KOPT-K1 (cell line): ENCODE results near the gene FOXP1.

ENCODE experiments used
- H3K27ac ChIP-seq: fragments of 200-600 bp; sonication (generic); 2 replicates; pipeline ENCODE4 v1.5.1; 2016; ENCODE audit warnings: antibody characterized with exemption, mild to moderate bottlenecking, low read depth, low read length; ENCODE audit not compliant: poor library complexity, severe bottlenecking
- H3K36me3 ChIP-seq: fragments of 200-600 bp; sonication (generic); 2 replicates; pipeline ENCODE4 v1.5.1; 2017; ENCODE audit warnings: antibody characterized with exemption, mild to moderate bottlenecking, low read length, moderate library complexity; ENCODE audit not compliant: insufficient read depth
- H3K9me3 ChIP-seq: fragments of 200-600 bp; sonication (generic); 2 replicates; pipeline ENCODE4 v1.5.1; 2017; ENCODE audit warnings: antibody characterized with exemption, low read length, mild to moderate bottlenecking; ENCODE audit not compliant: insufficient read depth, poor library complexity, severe bottlenecking

FOXP1 gene

DNA sequence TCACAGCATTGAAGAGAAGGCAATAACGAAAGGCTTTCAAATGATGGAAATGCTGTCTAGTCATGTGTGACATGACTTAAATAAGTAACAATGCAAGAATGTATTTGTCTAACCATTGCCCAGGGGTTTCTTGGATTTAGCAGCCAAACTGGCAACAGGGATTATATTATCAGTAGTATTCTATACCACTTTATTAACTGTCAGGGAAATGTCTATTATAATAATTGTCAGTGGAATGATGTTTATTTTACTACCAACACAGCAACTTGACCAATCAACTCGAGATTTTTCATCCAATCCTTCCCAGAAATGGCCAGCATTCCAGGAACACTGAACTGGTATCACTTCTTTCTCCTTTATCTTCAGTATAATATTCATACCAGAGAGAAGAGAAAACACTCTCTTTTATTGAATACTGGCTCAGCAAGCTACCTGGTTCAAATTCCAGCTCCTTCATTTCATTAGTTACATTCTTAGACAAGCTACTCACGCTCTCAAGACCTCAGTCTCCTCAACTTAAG is 66.2 kb downstream of the FOXP1 start:
- Histone ChIP-seq H3K36me3 (no peaks in the 10 kb centered on the region), H3K27ac (no peak overlapping the region), H3K9me3 (no peaks in the 10 kb centered on the region)

DNA sequence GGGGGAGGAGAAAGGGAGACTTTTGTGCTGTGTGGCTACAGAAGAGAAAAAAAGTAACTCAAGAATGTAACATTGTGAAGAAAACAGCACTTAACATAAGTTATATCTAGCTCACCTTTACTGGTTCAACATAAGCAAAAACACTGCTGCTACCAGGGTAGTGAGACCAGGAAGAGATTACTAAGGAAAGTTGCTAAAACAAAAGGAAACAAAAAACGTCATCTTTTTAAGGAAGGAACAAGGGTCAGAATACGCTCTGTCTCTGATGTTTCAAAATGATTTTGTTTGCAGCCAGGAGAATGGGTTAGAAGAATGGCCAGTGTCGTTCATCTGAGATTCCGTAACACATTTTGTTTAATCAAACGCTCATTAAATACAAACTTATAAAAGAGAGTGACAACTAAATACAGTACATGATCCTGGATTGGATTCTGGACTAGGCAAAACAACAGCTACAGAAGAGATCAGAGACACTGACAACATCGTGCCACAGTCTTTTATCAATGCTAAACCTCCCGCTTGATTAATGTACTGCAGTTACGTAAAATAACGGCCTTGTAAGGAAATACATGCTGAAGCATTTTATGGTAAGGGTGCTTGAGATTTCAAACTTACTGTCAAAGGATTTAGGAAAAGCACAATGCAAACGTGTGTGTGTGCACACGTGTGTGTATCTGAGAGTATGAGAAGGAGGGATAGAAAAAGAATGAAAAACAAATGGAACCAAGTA is 67.7 kb downstream of the FOXP1 start:
- Histone ChIP-seq H3K36me3 (no peaks in the 10 kb centered on the region), H3K9me3 (no peaks in the 10 kb centered on the region), H3K27ac (no peak overlapping the region)

DNA sequence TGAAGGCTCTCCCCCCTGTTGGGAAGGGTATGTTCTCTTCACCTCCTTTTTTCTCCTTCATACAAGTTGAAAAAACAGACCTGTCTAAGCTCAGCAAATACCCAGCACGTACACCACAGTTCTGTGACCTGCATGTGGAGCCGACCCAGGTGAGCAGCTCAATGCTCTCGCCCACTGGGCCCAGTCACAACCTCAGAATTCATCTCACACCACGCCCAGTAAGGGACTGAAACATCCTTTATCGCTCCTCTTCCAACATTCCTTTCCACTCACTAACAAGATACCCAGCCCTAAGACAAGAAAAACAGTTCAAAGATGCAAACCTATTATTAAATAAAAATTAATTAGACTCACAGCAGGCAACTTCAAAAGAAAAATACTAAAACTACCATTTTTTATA is 68.9 kb downstream of the FOXP1 start:
- H3K9me3 ChIP-seq: no peaks in the 10 kb centered on the region
- H3K36me3 ChIP-seq: no peaks in the 10 kb centered on the region
- no peak overlapping the region for H3K27ac ChIP-seq

DNA sequence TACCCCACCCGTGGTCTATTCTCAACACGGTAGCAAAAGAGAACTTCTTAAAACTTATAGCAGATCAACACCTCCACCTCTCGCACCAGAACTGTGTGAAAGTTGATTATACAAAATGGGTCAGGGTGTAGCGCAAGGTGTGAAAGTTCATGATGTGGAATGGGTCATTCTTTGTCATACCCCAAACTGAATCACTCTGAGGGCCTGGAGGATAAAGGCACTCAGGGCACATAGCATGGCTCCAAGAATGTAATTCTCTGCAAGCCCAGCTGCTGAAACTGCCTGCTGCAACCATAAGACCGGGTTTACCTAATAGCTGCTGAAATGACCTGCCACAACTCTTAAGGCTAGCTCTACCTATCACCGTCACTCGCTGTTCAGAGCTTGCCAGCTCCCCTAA is 70.0 kb downstream of the FOXP1 start:
- Histone ChIP-seq H3K9me3 (no peaks in the 10 kb centered on the region), H3K27ac (no peak overlapping the region), H3K36me3 (no peaks in the 10 kb centered on the region)

DNA sequence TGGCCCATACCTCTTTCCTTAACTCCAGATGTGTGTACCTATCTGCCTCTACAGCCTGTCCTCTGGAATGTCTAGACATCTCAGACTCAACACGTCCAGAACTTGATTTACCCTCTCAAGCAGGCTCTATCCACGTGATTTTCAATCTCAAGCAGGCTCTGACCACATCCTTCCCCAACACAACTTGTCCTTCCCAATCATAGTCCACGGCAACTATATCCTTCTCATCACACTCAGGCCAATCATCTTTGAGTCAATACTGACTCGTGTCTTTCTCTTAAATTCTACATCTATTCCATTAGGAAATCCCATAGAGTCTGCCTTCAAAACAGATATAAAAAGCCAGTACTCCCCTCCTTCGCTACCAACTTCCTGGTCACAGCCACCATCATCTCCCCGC is 70.4 kb downstream of the FOXP1 start:
- no peak overlapping the region for H3K27ac ChIP-seq
- H3K36me3 ChIP-seq: no peaks in the 10 kb centered on the region
- no peaks in the 10 kb centered on the region for H3K9me3 ChIP-seq

GRCh38 chr3:71512544-71512943 is 71.0 kb downstream of the FOXP1 start:
- H3K36me3 ChIP-seq: no peaks in the 10 kb centered on the region
- H3K27ac ChIP-seq: no peak overlapping the region
- H3K9me3 ChIP-seq: no peaks in the 10 kb centered on the region

DNA sequence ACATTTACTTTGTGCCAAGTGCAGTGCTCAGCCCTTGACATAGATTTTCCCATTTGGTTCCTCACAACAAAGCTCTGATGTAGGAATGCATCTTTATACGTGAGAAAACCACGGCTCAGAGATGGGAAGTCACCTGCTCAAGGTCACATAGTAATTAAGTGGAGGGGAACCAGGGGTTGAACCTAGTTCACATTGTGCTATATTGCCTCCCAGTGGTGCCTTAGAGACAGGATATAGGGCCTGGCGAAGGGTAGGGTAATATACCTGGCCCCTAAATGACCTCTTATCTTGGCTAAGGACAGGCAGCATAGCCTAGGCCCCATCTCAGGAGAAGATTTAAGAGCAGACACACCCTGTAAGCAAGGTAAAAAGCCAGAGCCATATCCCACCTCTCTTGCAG is 71.5 kb downstream of the FOXP1 start:
- no peak overlapping the region for H3K27ac ChIP-seq
- H3K36me3 ChIP-seq: no peaks in the 10 kb centered on the region
- no peaks in the 10 kb centered on the region for H3K9me3 ChIP-seq

GRCh38 chr3:71511446-71511845 is 72.1 kb downstream of the FOXP1 start:
- H3K9me3 ChIP-seq: no peaks in the 10 kb centered on the region
- H3K36me3 ChIP-seq: no peaks in the 10 kb centered on the region
- no peak overlapping the region for H3K27ac ChIP-seq

DNA sequence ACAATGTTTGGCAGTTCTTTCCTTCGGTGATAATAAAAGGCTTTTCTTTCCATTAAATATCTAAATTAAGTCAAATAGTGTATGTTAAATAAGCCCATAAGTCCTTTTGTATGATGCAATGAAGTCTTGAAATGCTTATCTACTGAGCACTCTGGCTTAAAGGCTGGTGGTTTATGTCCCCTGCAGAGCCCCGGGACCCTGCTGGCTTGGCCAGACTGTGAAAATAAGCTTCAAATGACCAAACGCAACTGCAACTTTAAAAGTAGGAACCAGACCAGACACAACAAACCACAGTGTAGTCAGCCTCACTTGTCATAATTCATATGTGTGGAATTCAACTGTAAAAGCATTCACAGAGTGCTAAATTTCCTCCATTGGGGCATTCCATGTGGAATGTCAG is 72.5 kb downstream of the FOXP1 start:
- Histone ChIP-seq H3K36me3 (no peaks in the 10 kb centered on the region), H3K27ac (no peak overlapping the region), H3K9me3 (no peaks in the 10 kb centered on the region)

DNA sequence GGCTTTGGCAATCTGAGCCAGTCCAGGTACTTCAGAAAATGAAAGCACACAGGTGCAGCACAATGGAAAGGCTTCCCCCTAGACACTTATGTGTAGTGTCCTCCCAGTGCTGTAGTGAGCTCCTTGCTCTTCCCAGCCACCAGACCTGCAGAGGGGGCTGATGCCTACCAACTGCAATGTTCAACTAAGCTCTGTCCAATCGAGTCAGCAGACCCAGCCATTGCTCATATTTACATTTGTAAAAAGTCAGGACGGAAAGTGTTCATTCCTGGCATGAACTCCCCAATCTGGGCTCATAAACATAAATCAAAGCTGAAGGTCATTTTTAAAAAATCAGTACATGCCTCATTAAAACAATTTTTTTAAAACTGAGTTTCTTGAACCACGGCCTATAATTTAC is 73.0 kb downstream of the FOXP1 start:
- Histone ChIP-seq H3K27ac (no peak overlapping the region), H3K9me3 (no peaks in the 10 kb centered on the region), H3K36me3 (no peaks in the 10 kb centered on the region)

- H3K27ac ChIP-seq: no peak overlapping the region
- H3K36me3 ChIP-seq: no peaks in the 10 kb centered on the region
- H3K9me3 ChIP-seq: no peaks in the 10 kb centered on the region
Measured at GRCh38 chr3:71509066-71509465, 74.5 kb downstream of the FOXP1 start.

GRCh38 chr3:71505767-71506350 is 77.7 kb downstream of the FOXP1 start:
- H3K27ac ChIP-seq: no peak overlapping the region

DNA sequence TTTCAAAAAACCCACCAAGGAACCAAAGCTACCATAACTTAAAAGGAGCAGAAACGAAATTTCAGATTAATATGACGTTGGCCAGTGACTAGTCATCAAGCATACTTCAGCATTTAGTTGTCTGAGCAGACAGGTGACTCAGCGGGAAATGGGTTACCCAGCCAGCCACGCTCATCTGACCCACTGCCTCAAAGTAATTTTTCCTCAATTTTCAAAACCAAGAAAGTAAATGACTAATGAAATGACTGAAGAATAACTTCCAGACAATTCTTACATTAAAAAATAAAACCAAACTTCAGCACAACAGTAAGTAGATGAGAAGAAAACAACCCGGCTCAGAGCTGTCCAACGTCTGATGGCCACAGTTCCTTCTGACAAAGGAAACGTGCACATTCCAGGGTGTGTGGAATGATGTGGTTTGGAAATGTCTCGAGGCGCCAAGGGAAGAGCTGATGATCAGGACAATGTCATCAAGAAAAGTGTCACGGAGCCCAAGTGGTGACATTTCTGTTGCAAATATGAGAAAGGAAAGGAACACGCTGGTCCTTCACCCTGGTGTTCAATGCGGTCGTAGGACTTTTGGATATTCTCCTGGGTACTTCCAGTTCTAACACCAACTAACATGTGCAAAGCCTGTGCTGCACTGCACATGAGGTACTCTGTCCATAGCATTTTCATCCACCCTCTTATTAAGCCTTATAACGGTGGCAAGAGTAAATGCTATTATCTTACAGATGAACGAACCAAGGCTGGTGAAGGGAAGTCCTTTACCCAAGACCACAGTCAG is 79.1 kb downstream of the FOXP1 start:
- no peak overlapping the region for H3K27ac ChIP-seq
- no peaks in the 10 kb centered on the region for H3K9me3 ChIP-seq
- H3K36me3 ChIP-seq: no peaks in the 10 kb centered on the region

More at GRCh38 chr3:71505767-71506350, 77.7 kb downstream of the FOXP1 start:
- H3K9me3 ChIP-seq: no peaks in the 10 kb centered on the region
- H3K36me3 ChIP-seq: no peaks in the 10 kb centered on the region

DNA sequence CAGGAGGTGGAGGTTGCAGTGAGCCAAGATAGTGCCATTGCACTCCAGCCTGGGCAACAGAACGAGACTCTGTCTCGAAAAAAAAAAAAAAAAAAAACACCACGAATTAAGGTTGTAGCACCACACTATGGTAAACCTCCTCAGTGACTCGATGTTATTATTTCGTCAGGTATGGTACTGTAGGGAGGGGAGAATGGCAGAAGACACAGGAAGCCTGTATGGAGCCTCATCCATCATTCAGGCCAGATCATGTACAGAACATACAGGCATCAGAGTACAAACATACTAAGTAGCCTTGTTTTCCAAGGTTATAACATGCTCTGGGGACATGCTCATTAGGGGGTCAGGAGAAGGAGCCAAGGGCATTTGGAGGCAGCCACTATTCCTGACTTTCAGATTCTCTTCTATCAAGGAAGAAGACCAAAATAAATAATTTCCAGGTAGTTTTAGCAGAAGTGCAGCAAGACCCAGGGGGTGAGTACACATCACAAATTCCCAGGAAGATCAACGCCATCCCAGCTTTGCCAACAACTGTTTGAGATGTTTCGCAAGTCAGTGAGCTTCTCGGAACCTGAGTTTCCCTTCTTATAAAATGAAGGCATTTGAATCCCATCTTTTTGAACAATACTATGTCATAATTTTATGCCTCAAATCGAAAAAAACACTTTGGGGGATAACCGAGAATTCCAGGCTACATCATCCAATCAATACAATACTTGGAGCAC is 79.8 kb downstream of the FOXP1 start:
- H3K36me3 ChIP-seq: no peaks in the 10 kb centered on the region
- no peaks in the 10 kb centered on the region for H3K9me3 ChIP-seq
- no peak overlapping the region for H3K27ac ChIP-seq

DNA sequence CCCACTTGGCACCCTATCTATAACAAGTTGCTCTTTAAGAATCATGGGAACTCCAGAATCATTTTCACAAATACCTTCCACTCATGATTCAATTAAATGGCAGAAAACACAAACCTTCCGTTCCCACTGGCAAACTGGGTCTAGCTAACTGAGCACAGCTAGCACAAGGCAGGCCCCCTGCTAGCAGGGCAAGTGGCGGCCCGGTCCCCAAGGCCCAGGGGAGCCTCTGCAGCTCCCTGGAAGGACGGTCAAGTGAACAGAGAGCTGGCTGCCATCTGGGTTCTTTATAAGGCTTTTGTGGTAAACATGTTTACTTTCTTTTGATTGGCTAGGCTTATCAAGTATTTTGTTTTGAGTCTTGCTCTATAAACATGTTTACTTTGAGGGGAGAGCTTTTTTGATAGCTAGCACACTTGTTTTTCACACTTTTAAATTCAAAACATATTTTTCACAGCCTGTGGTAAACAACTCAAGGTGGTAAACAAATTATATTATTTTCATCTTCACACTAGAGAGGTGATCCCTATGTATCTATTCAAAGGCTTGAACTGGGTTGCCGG is 81.4 kb downstream of the FOXP1 start:
- Histone ChIP-seq H3K36me3 (no peaks in the 10 kb centered on the region), H3K27ac (no peak overlapping the region), H3K9me3 (no peaks in the 10 kb centered on the region)
